Measurements from ENCODE around the gene PDIA5.

The PDIA5 gene

DNA sequence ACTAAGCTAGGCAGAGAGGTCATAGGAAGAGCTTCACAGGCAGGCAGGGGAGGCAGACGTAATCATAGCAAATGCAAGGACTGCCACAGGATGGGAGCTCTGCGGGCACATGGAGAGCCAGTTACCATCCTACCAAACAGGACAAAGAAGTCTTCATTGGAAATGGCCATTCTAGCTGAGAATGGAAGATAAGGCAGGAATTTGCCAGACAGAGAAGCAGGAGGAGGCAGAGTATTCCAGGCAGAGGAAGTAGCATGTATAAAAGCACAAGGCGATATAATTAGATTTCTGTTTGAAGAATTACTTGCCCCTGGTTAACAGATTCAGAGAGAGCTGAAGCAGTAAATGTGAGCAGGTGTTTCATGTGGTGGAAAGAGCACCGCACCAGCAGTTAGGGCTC lies 35.8 kb upstream of the PDIA5 start:
- no peaks in the 10 kb centered on the region for H3F3A ChIP-seq (ENCODE audit: low read depth)
- no peak overlapping the region for H2AFZ ChIP-seq (ENCODE audit: low read length)
- H3K4me3 ChIP-seq (ENCODE audit: low read length, poor library complexity, severe bottlenecking), result no peak overlapping the region
- no peaks in the 10 kb centered on the region for H3K79me2 ChIP-seq (ENCODE audit: insufficient read depth, low read length)
- H3K9ac ChIP-seq (ENCODE audit: low read depth, low read length, poor library complexity, severe bottlenecking), result no peak overlapping the region
- no peak overlapping the region for H3K4me2 ChIP-seq (ENCODE audit: low read depth, low read length, poor library complexity, severe bottlenecking)
- no peaks in the 10 kb centered on the region for H4K20me1 ChIP-seq (ENCODE audit: insufficient read depth, low read length, poor library complexity, severe bottlenecking)
- H3K36me3 ChIP-seq (ENCODE audit: insufficient read depth, low read length), result no peaks in the 10 kb centered on the region
- H3K9me2 ChIP-seq (replicated peaks; ENCODE audit: low read depth, low read length), result no peaks in the 10 kb centered on the region
- no peak for TF ChIP-seq EZH2phosphoT487 (IDR thresholded peaks at IDR 0.05; ENCODE audit: borderline replicate concordance)
- peaks cover 19% of the 10 kb centered on the region for H3K4me1 ChIP-seq (ENCODE audit: insufficient read depth, low read length, poor library complexity, severe bottlenecking)
- H3K9me3 ChIP-seq (ENCODE audit: insufficient read depth, low read depth, low read length), result no peaks in the 10 kb centered on the region
- H3K27me3 ChIP-seq (ENCODE audit: insufficient read depth, low read length, poor library complexity, severe bottlenecking), result peaks cover 9% of the 10 kb centered on the region

- no peaks in the 10 kb centered on the region for H3K9me2 ChIP-seq (replicated peaks; ENCODE audit: low read depth, low read length)
- no peaks in the 10 kb centered on the region for H4K20me1 ChIP-seq (ENCODE audit: insufficient read depth, low read length, poor library complexity, severe bottlenecking)
- H3K4me1 ChIP-seq (ENCODE audit: insufficient read depth, low read length, poor library complexity, severe bottlenecking), result peaks cover 19% of the 10 kb centered on the region
- TF ChIP-seq CTCF (conservative IDR thresholded peaks at IDR 0.05; ENCODE audit: low read length), result no peak
- TF ChIP-seq EZH2phosphoT487 (IDR thresholded peaks at IDR 0.05; ENCODE audit: borderline replicate concordance), result no peak
- no peak overlapping the region for H2AFZ ChIP-seq (ENCODE audit: low read length)
- H3K4me3 ChIP-seq (ENCODE audit: low read length, poor library complexity, severe bottlenecking), result no peak overlapping the region
- no peaks in the 10 kb centered on the region for H3F3A ChIP-seq (ENCODE audit: low read depth)
- no peak overlapping the region for H3K9ac ChIP-seq (ENCODE audit: low read depth, low read length, poor library complexity, severe bottlenecking)
- H3K79me2 ChIP-seq (ENCODE audit: insufficient read depth, low read length), result no peaks in the 10 kb centered on the region
- peaks cover 6% of the 10 kb centered on the region for H3K27me3 ChIP-seq (ENCODE audit: insufficient read depth, low read length, poor library complexity, severe bottlenecking)
- no peaks in the 10 kb centered on the region for H3K36me3 ChIP-seq (ENCODE audit: insufficient read depth, low read length)
- no peaks in the 10 kb centered on the region for H3K9me3 ChIP-seq (ENCODE audit: insufficient read depth, low read depth, low read length)
- no peak overlapping the region for H3K4me2 ChIP-seq (ENCODE audit: low read depth, low read length, poor library complexity, severe bottlenecking)
Observed at GRCh38 chr3:123032057-123032456, 34.8 kb upstream of the PDIA5 start.

GRCh38 chr3:123034120-123034519 lies 32.7 kb upstream of the PDIA5 start:
- no peak for TF ChIP-seq CTCF (conservative IDR thresholded peaks at IDR 0.05; ENCODE audit: low read length)
- Histone ChIP-seq H3K4me1 (ENCODE audit: insufficient read depth, low read length, poor library complexity, severe bottlenecking) (peaks cover 8% of the 10 kb centered on the region), H3K9ac (ENCODE audit: low read depth, low read length, poor library complexity, severe bottlenecking) (no peak overlapping the region), H2AFZ (ENCODE audit: low read length) (no peak overlapping the region), H4K20me1 (ENCODE audit: insufficient read depth, low read length, poor library complexity, severe bottlenecking) (no peaks in the 10 kb centered on the region), H3K4me3 (ENCODE audit: low read length, poor library complexity, severe bottlenecking) (no peak overlapping the region), H3K4me2 (ENCODE audit: low read depth, low read length, poor library complexity, severe bottlenecking) (no peak overlapping the region), H3K27me3 (ENCODE audit: insufficient read depth, low read length, poor library complexity, severe bottlenecking) (no peaks in the 10 kb centered on the region), H3K9me2 (replicated peaks; ENCODE audit: low read depth, low read length) (no peaks in the 10 kb centered on the region), H3K79me2 (ENCODE audit: insufficient read depth, low read length) (no peaks in the 10 kb centered on the region), H3K9me3 (ENCODE audit: insufficient read depth, low read depth, low read length) (no peaks in the 10 kb centered on the region), H3K36me3 (ENCODE audit: insufficient read depth, low read length) (no peaks in the 10 kb centered on the region), H3F3A (ENCODE audit: low read depth) (no peaks in the 10 kb centered on the region)

- no peaks in the 10 kb centered on the region for H3F3A ChIP-seq (ENCODE audit: low read depth)
- H3K9me3 ChIP-seq (ENCODE audit: insufficient read depth, low read depth, low read length), result no peaks in the 10 kb centered on the region
- peaks cover 3% of the 10 kb centered on the region for H3K4me1 ChIP-seq (ENCODE audit: insufficient read depth, low read length, poor library complexity, severe bottlenecking)
- no peaks in the 10 kb centered on the region for H3K79me2 ChIP-seq (ENCODE audit: insufficient read depth, low read length)
- H3K4me2 ChIP-seq (ENCODE audit: low read depth, low read length, poor library complexity, severe bottlenecking), result no peak overlapping the region
- TF ChIP-seq CTCF (conservative IDR thresholded peaks at IDR 0.05; ENCODE audit: low read length), result no peak
- TF ChIP-seq EZH2phosphoT487 (IDR thresholded peaks at IDR 0.05; ENCODE audit: borderline replicate concordance), result no peak
- H3K9ac ChIP-seq (ENCODE audit: low read depth, low read length, poor library complexity, severe bottlenecking), result no peak overlapping the region
- H3K27me3 ChIP-seq (ENCODE audit: insufficient read depth, low read length, poor library complexity, severe bottlenecking), result no peaks in the 10 kb centered on the region
- no peaks in the 10 kb centered on the region for H3K9me2 ChIP-seq (replicated peaks; ENCODE audit: low read depth, low read length)
- no peaks in the 10 kb centered on the region for H4K20me1 ChIP-seq (ENCODE audit: insufficient read depth, low read length, poor library complexity, severe bottlenecking)
- H2AFZ ChIP-seq (ENCODE audit: low read length), result no peak overlapping the region
- H3K36me3 ChIP-seq (ENCODE audit: insufficient read depth, low read length), result no peaks in the 10 kb centered on the region
- no peak overlapping the region for H3K4me3 ChIP-seq (ENCODE audit: low read length, poor library complexity, severe bottlenecking)
Observed at GRCh38 chr3:123034996-123035395, 31.8 kb upstream of the PDIA5 start.

All from Loucy (cell line).